LoVo (cell line): ENCODE results near the gene PDGFRB.

Experiments used
- DNase-seq: peaks from one replicate; pipeline ENCODE4 v3.0.0-alpha.2; 2016; ENCODE audit warnings: low spot score

PDGFRB gene

GRCh38 chr5:150144246-150144801 is 11.3 kb downstream of the PDGFRB start:
- DNase-seq = no peak

- DNase-seq = peak; percentile 47
These were observed 12.0 kb downstream of the PDGFRB start for GRCh38 chr5:150143350-150144245.

- DNase-seq = peak; percentile 55
These were observed 12.7 kb downstream of the PDGFRB start for GRCh38 chr5:150142959-150143349.

GRCh38 chr5:150142185-150142958 is 13.3 kb downstream of the PDGFRB start:
- DNase-seq = no peak

DNA sequence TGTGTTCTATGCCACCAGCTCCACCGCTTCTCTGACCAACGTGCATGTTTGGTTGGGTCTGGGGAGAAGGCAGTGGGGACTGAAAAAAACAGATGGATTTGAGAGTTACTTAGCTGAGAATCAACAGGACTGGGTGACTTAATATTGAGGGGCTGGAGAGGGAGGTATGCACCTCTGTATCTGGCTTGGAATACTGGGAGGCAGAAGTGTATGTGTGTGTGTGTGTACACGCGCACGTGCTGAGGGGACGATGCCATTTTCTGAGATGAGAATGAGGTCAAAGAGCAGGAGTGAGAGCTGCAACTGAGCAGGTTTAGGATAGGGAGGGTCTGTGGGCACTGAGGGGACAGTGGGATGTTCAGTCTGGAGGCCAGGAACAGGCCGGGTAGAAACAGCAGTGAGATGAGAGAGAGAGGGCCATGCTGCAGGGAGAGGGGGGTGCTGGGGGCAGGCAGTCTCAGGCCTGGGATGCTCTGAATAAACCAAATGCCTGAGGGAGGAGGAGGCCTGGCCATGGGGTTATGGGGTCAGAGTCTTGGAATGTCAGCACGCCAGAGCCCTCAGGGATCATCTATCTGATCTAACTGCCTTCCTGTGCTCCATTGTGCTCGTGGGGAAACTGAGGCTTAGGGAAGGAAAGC is 14.0 kb downstream of the PDGFRB start:
- DNase-seq = no peak

- DNase-seq = no peak
These were observed 14.8 kb downstream of the PDGFRB start for GRCh38 chr5:150140830-150141229.

DNA sequence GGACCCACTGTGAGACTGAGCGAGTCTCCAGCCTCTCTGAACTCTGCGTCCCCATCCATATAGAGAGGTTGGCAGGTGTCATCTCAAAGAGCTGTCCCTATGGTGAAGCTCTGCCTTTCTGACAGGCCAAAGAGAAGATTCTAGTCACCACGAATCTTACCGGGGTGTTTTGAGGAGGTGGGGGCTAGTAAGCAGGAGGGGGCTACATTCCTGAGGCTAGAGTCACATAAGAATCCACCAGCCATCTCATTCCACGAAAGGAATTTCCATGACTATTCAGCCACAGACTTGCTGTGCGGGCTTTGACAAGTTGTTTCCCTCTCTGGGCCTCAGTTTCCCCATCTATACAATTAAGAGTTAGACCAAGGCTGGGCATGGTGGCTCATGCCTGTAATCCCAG is 16.3 kb downstream of the PDGFRB start:
- no peak for DNase-seq

GRCh38 chr5:150138551-150139265 is 16.9 kb downstream of the PDGFRB start:
- no peak for DNase-seq

GRCh38 chr5:150137997-150138396 is 17.6 kb downstream of the PDGFRB start:
- DNase-seq = no peak

- no peak for DNase-seq
These were observed 18.3 kb downstream of the PDGFRB start for GRCh38 chr5:150137168-150137957.

DNA sequence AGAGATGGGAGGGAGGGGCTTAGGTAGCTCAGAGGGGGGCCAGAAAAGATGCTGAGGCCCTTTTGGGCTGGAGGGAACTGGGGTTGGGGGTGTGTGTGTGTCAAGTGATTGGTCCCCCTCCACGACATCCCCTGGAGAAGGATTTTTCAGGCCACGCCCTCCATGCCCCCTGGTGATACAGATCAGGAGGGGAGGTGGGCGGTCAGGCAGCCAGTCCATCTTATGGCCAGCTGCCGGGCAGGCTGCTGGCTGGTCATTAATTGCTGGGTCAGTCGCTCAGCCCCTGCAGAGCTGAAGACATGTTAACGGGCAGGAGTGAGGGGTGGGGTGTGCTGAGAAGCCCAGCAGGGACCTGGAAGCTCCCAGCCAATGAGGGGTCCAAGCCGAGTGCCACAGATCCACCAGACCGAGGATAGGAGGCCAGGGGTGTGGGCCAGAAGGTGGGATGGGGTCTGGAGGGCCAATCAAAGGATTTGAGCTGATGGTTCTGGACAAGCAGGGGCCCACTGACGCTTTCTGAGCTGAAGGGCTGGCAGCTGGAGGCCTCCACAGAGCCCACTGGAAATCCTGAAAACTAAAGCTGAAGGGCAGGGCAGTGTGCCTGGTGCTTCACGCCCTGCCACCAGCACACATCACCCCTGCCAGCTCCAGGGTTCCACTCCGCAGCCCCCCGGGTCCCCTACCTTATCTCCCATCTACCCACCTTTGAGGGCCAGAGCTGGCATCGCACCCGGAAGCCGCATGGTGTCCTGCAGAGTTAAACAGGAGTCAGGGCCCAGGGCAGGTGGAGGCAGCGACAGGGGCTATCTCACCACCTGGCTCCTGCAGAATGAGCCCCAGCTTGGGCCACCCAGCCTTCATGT is 19.1 kb downstream of the PDGFRB start:
- DNase-seq = no peak

DNA sequence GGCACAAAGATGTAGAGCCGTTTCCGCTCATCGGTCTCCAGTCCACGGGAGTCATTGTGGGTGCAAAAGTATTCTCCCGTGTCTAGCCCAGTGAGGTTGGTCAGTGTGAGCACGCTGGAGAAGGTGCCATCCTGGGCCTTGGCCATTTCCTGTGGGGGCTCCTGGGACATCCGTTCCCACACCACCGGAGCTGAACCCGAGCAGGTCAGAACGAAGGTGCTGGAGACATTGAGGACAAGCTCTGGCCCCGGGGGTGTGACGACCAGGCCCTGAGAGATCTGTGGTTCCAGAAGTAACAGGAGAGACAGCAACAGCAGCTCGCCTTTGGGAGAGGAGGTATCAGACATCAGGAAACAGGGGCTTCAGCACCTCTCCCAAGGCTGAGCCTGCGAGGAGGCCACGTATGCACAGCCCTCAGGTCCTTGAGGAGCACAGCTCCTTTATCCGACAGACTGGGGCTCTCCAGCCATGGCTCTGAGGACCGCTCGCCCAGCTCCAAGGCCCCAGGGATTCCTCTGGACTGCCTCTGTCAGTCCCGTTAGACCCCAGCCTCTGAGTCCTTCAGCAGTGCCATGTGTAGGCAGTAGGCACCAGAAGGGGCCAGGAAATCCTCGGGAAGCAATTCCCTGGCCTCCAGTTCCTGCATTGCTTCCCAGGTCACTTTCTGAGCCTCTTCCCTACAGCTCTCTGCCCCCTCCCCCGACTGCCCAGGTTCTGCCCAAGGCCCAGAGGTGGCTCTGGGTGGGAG is 19.9 kb downstream of the PDGFRB start:
- no peak for DNase-seq

- no peak for DNase-seq
These were observed 21.5 kb downstream of the PDGFRB start for GRCh38 chr5:150134198-150134588.

- no peak for DNase-seq
These were observed 22.0 kb downstream of the PDGFRB start for GRCh38 chr5:150133581-150134197.

- no peak for DNase-seq
These were observed 22.9 kb downstream of the PDGFRB start for GRCh38 chr5:150132740-150133139.

- no peak for DNase-seq
These were observed 23.5 kb downstream of the PDGFRB start for GRCh38 chr5:150131978-150132694.

DNA sequence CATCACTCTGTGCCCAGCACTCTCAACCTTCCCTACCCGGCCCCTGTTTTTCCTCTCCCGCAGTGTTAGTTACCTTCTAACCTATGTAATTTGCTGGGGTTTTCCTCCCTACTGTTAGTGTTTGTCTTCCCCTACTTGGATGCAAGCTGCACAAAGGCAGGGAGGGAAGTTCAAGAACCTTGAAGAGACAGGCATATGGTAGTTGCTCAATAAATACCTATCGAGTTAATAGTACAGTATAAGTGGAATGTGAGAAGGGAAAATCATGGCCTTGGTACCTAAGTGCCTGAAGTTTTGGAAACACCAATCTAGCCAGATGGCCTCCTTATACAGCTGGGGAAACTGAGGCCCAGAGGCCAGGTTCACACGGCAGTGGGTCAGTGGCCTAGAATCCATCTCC is 24.2 kb downstream of the PDGFRB start:
- DNase-seq = no peak

GRCh38 chr5:150130493-150130922 is 25.1 kb downstream of the PDGFRB start:
- DNase-seq = no peak
